MV-4-11 (cell line): ENCODE results near the gene PTPRN2.
"Not testable (repeated sequence)": the region's sequence is repeated elsewhere in the genome, so short reads cannot be mapped to it uniquely, and the experiment has no call there.

Experiments
- DNase-seq: peaks from one replicate; lab custom pipeline; 2025; lab: John Stamatoyannopoulos, UW

PTPRN2 gene

DNA sequence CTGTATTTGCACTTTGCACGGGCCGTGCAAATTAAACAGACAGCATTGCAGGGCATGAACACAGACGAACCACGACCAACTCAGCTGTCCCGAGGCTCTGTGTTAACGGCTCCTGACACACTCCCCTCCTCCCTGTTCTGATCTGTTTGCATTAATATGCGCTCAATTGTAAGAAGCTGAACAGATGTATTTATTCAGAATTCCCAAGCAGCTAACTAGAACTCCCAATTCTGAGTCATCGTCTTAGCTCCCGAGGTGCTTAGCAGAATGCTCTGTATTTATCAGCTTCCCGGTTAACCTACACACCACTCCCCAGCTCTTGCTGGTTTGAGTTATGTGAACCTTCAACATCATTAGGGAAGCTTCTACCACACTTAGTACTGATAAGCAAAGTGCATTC is 286.4 kb downstream of the PTPRN2 start:
- DNase-seq = no peak

GRCh38 chr7:158300427-158300826 is 287.2 kb downstream of the PTPRN2 start:
- no peak for DNase-seq

DNA sequence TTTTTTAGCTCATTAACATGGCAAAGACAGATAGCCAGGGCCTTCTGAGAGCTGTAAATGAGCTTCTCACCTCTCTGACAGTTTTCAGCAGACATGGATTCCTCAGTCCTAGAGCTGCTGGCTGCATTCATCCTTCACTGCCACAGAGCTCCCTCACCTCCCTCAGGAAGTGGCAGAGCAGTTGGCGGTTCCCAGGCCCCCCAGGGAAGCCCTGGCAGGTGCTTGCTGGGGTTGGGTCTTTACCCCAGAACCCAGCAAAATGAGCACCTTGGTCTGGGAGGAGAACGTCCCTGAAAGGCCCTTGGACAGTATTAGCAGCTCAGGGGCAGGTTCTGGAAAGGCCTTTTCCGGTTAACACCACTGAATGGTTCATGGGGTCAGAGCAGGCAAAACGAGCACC is 288.0 kb downstream of the PTPRN2 start:
- no peak for DNase-seq

- DNase-seq = no peak
Measured at GRCh38 chr7:158296798-158297104, 290.9 kb downstream of the PTPRN2 start.

DNA sequence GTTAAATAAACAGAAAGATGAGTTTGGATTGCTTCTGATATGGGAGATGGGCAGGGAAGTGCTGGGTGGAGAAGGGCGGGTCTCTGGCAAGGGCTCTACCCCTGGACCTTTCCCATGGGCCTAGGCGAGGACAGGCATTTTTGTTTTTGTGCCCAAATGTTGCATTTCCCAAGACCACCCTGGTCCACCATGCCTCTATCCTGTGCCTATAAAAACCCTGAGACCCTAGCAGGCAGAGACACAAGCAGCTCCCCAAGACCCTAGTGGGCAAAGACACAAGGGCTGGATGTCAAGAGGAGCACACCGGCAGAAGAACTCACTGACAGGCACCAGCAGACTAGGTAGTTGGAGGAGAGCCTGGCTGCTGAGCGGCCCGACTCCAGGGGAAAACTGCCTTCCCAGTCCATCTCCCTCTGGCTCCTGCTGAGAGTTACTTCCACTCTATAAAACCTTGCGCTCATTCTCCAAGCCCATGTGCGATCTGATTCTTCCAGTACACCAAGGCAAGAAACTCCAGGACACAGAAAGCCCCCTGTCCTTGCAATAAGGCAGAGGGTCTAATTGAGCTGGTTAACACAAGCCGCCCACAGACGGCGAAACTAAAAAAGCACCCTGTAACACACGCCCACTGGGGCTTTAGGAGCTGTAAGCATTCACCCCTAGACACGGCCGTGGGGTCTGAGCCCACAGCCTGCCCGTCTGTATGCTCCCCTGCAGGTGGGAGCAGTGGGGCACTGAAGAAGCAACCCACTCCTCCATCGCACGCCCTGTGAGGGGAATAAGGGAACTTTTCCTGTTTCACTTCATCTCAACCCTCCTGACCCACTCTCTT is 291.4 kb downstream of the PTPRN2 start:
- DNase-seq = no peak

DNA sequence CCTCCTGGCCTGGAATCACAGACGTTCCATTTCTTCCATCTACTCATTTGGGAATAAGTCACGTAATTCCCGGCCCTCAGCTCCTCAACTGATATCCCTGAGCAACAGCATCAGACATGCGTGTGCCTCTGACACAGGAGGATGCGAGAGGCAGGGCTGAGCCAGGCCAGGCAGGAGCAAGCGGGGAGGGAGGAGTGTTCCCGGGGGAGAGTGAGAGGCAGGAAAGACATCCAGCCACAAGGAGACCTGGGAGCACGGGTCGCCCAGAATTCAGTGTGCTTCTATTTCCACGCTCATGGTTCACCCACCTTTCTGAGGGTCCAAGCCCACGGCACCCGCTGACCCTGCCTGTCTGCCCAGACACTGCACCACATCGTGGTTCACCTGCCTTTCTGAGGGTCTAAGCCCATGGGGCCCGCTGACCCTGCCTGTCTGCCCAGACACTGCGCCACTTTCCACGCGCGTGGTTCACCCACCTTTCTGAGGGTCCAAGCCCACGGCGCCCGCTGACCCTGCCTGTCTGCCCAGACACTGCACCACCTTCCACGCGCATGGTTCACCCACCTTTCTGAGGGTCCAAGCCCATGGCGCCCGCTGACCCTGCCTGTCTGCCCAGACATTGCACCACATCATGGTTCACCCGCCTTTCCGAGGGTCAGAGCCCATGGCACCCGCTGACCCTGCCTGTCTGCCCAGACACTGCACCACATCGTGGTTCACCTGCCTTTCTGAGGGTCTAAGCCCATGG is 293.0 kb downstream of the PTPRN2 start:
- not testable (repeated sequence) for DNase-seq

GRCh38 chr7:158292948-158293347 is 294.7 kb downstream of the PTPRN2 start:
- DNase-seq = no peak

- no peak for DNase-seq
Measured at GRCh38 chr7:158291998-158292397, 295.6 kb downstream of the PTPRN2 start.

DNA sequence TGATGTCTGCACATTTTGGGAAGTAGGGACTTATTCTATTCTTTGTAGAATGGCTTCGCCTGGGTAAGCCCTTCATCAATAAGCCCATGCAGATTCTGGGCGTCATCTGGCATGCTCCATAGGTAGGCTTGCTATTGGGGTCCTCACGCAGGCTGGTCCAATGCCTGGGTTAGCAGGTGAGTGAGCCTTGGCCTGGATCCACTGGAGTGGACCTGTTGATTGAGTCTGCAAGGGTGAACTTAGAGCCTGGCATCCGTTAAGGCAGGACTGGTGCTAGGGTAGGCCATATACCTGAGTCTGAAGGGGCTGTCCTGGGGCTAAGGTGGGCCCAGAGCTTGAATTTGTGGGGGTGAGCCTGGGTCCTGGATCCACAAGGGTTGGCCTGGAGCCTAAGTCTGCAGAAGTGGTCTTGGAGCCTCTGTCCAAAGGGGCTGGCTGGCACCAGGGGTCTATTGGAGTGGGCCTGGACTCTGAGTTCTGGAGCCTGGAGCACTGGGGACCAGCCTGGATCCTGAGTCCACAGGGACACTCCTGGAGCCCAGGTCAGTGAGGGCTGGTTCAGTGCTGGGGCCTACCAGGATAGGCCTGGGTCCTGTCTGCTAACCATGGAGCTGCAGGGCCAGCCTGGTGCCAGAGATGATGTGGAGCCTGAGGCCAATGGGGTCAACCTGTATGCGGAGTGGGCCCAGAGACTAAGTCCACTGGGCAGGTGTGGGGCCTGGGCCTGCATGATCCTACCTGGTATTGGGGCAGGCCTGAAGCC is 297.7 kb downstream of the PTPRN2 start:
- DNase-seq = no peak

DNA sequence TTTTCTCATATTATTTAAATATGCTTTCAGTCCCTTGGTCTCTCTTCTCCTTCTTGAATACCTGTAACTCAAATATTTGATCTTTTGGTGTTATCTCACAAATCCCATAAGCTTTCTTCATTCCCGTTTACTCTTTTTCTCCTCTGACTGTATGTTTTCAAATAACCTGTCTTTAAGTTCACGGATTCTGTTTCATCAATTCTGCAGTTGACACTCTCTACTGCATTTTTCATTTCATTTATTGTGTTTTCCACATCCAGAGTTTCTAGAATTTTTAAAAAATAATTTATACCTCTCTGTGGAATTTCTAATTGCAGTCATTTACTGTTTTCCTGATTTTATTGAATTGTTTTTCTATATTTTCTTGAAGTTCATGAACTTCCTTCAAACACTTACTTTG is 298.4 kb downstream of the PTPRN2 start:
- no peak for DNase-seq

- DNase-seq = no peak
Measured at GRCh38 chr7:158286210-158286609, 301.4 kb downstream of the PTPRN2 start.

DNA sequence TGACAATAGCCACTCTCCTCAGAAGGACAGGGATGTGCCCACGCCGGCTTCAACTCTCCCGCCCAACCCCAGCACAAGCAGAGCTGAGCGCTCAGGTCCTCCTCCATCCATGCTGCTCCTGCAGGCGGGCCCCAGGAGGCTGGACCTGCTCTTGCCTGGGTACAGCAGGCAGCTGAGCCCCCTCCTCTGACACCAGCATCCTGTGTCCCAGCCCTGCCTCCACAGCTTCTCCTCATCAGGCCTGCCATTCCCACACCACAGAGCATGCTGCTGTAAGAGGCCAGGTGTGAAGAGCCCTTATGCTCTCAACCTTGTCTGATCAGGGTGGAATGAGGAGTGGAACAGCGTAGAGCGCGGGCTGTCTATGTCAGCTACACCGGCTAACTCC is 302.2 kb downstream of the PTPRN2 start:
- no peak for DNase-seq

GRCh38 chr7:158284617-158285382 is 302.8 kb downstream of the PTPRN2 start:
- DNase-seq = no peak

- no peak for DNase-seq
Measured at GRCh38 chr7:158284121-158284520, 303.5 kb downstream of the PTPRN2 start.

DNA sequence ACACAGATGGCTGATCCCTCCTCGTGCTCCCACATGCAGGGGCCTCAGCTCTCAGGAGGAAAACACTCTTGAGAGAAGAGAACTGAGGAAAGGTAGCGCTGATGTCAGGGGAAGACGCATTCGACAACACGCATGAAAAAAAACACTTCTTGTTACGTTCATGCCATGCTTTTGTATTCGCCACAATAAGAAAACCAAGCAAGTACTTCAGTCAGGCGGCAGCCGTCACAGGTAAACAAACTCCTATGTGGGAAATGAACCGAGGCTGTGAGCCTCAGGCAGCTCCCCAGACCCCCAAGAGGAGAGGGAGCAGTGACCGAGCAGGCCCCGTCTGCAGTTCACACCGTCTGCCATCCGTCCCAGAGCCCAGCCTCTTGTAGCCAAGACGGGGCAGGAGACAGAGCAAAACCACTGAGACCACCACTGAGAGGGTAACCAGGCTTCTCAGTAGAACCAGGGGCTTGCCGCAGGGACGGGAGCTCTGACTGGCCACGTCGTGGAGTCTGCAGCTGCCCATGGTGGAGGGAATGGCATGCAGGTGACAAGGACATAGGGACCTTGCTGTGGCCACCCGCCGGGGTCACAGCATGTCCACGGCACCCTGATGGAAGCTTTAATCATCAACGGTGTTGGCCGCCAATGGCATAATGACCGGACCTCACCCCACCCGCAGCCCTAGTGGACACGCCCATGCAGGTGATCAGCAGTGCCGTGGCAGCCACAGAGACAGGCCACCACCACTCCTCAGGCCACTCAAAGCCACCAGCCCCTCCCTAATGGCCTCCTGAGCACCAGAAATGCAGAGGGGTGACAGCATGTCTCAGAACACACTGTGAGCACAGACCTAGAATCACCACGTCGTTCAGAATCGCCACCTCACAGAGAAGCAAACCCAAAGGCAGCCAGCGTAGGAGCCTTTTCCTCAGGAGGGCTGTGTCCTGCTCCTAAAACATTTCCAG is 304.3 kb downstream of the PTPRN2 start:
- DNase-seq = no peak

DNA sequence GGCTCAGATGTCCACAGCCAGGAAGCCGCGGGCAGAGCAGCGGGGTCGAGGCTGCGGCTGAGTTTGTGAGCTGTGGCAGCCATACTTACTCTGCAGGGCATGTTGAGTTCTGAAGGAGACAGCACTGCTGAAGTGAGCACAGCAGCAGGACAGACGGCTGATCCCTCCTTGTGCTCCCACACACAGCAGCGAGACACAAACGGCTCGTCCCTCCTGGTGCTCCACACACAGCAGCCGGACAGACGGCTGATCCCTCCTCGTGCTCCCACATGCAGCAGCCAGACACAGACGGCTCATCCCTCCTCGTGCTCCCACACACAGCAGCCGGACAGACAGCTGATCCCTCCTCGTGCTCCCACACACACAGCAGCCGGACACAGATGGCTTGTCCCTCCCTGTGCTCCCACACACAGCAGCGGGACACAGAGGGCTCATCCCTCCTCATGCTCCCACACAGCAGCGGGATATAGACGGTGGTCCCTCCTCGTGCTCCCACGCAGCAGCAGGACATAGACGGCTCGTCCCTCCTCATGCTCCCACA is 305.1 kb downstream of the PTPRN2 start:
- no peak for DNase-seq

DNA sequence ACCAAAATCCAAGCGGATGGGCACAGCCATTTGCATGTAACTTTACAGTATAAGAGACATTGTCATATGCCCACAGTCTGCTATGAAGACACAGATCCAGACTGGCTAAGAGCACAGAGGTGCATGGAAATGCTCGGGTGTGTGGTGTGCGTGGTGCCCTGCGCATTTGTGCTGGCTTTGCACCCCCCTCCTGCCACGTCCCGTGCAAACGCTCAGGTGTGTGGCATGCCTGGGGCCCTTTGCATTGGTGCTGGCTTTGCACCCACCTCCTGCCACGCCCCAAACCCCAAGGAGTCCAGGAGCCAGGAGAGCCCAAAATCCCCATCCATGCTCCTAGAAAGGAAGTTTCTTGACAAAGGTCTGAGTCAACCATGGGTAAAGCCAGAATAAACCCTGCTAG is 306.2 kb downstream of the PTPRN2 start:
- no peak for DNase-seq

DNA sequence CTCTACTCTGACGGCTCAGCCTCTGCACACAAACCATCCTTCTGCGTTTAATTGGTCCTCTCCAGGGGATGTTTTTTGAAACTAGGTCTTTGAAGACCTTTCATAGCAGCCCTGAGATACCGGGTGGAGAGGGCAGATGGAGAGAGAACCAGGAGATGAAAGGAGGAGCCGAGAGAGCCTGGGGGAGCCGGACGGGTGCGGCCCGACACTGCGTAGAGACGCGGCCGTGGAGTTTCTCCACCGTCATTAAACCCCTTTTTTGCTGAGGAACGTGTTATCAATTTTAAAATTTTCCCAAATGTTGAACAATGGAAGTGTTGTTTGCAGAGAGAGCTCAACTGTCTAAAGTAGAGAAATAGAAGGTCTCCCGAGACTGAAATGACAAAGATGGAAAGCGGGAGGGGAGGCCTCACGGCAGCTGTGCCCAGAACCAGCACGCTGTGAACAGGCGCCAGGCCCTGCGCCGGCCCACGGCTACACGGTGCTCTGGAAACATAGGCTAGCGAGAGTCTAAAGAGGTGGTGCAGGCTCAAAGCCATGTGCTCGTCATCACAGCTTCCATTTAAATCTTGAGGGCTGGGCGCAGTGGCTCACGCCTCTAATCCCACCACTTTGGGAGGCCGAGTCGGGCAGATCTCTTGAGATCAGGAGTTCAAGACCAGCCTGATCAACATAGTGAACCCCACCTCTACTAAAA is 307.0 kb downstream of the PTPRN2 start:
- no peak for DNase-seq

DNA sequence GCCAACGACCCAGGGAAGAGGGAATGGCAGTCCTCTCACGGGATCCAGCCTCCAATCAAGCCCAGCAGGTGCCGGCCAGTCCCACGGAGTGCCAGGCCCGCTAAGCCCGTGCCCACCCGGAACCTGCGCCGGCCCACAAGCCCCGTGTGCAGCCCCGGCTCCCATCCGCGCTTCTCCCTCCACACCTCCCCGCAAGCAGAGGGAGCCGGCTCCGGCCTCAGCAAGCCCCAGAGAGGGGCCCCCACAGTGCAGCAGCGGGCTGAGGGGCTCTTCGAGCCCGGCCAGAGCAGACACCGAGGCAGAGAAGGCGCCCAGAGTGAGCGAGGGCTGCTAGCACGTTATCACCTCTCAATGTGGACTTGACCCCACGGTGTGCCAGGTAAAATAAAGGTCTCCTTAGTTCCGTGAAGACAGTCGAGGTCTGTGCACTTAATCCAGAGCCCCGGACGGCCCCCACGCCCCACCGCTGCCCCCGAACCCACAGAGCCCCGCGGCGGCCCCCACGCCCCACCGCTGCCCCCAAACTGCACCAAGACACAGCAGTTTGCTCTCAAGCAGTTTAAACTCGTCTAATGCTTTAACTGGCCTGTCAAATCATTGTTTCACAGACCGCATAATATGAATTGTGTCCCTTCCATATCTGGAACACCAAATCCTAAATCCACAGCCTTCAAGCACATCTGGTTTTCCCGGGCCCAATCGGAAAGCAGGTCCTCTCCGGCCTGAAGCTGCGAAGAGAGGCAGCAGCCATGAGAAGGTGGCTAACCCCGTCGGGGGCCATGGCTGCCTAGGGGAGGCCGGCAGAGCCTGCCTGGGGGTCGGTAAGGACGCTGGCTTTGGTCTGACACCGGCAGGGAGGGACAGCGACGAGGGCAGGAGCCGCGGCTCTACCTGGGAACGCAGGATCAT is 307.8 kb downstream of the PTPRN2 start:
- no peak for DNase-seq
